Measurements from ENCODE around the gene AMD1.

AMD1 gene

DNA sequence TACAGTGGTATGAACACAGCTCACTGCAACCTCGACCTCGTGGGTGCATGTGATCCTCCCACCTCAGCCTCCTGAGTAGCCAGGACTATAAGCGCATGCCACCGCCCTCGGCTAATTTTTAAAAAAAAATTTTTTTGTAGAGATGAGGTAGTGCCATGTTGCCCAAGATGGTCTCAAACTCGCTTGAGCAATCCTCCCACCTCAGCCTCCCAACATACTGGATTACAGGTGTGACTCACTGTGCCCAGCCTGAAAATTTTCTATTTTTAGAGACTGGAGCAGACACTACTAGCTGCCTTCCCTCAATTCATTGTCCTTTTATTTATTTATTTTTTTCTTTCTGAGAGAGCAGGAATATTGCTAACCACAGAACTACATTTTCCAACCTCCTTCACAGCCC is 63.6 kb downstream of the AMD1 start:
- no peak for DNase-seq (ENCODE audit: low spot score)

DNA sequence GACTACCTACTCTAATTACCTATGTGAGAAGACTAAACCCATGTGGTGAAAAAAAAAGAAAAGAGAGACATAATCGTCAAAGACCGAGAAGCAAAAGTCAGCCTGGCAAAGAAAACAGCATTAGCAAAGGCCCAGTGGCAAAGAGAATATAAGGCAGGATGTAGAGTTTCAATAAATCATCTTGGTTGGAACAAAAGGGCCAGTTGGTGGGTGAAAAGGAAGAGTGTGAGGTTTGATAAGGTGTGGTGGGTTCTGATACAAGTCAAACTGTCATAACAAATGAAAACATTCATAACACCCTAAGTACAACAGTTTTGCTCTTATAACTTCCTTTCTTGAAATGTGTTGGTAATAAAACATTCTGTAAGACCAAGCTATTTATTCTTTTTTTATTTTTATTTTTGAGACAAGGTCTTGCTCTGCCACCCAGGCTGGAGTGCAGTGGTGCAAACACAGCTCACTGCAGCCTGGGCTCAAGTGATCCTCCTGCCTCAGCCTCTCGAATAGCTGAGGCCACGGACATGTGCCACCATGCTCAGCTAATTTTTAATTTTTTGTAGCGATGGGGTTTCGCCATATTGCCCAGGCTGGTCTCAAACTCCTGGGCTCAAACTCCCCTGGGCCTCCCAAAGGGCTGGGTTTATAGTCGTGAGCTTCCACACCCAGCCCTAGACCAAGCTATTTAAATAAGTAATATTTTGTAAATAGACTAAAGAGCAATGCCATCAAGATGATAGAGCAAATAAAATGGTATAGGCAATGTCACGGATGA is 65.0 kb downstream of the AMD1 start:
- DNase-seq (ENCODE audit: low spot score): no peak

DNA sequence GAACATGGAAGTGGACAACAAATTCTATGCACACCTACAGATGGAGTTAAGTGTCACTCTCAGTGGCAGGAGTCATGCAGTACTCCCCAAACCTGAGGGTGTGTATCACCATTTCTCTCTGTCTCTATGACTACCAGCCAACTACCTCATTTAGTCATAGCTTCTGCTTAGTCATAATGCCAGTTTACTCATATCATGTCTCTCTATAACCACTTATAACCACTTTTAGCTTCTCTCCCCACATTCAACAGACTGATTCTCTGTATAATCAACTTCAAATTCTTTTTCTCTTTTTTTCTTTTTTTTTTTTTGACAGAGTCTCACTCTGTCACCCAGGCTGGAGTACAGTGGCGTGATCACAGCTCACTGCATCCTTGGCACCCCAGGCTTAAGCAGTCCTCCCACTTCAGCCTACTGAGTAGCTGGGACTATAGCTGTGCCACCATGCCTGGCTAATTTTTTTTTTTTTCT is 70.1 kb downstream of the AMD1 start:
- peak; percentile 95 for DNase-seq (ENCODE audit: low spot score)

Measured in activated CD4-positive, alpha-beta T cell treated with anti-CD3 and anti-CD28 coated beads, Interleukin-2, Interleukin-4, amounts not matched to agents 100 ng/mL and 50 ng/mL, durations not matched to agents 16 hours and 8 hours (primary cell).